ENCODE data around the gene UBE2J2. TPM values are rescaled to one million over a fixed set of nuclear protein-coding genes. Genes with fewer than 3 reads are reported as not detected.

UBE2J2 gene
- total RNA-seq, 2 experiments from 2014 or later = 41.4 to 41.5 TPM

GRCh38 chr1:1244192-1244811 lies 29.4 kb downstream of the UBE2J2 start:
- Histone ChIP-seq H3K27ac (ENCODE audit: low read depth in 1 of 2, low read length in 2 of 2) (no peak overlapping the region), H3K4me1 (ENCODE audit: insufficient read depth, low read length) (peaks cover 5% of the 10 kb centered on the region), H3K9me3 (ENCODE audit: control insufficient read depth in 1 of 2, insufficient read depth in 1 of 2, low read length in 2 of 2) (peaks cover 0 to 18% of the 10 kb centered on the region in 2 experiments), H3K36me3 (ENCODE audit: insufficient read depth, low read length) (no peaks in the 10 kb centered on the region), H3K4me3 (ENCODE audit: low read length) (no peak overlapping the region), H3K27me3 (ENCODE audit: control insufficient read depth in 1 of 2, insufficient read depth in 2 of 2, low read length in 2 of 2) (peaks cover 12 to 25% of the 10 kb centered on the region in 2 experiments)
- no peak for TF ChIP-seq CTCF (IDR thresholded peaks at IDR 0.05)
- ChIA-PET POLR2A (no interaction called here), CTCF (no interaction called here)
- intact Hi-C loops (cut with DNase I, micrococcal nuclease) = no loop called here
- no peaks in the 10 kb centered on the region for H3K36me3 Mint-ChIP-seq (ENCODE audit: low read depth)
- no peak for ATAC-seq (ENCODE audit: poor library complexity)
- no peaks in the 10 kb centered on the region for H3K4me1 Mint-ChIP-seq (ENCODE audit: low read depth)
- H3K9me3 Mint-ChIP-seq = no peaks in the 10 kb centered on the region
- H3K27me3 Mint-ChIP-seq = no peaks in the 10 kb centered on the region
- H3K27ac Mint-ChIP-seq = no peak overlapping the region
- DNase-seq = no peak
- no peak overlapping the region for H3K4me3 Mint-ChIP-seq

DNA sequence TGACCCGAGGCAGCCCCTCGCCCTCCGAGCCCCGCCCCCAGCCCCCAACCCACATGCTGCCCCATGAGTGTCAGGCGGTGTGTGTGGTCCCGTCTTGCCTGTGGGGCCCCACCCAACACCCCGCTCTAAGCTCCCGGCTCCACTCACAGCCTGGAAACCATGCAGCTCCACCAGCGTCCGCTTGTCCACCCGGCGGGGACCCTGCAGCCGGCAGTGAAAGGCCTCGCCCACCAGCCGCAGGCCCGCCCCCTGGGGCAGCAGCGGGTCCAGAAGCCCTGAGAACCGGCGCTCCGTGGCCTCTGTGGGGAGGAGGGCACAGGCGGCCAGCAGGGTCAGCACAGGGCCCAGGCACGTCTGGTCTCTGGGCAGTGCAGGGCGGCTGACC lies 29.9 kb downstream of the UBE2J2 start:
- no peak overlapping the region for H3K27ac ChIP-seq (ENCODE audit: low read depth in 1 of 2, low read length in 2 of 2)
- H3K4me3 ChIP-seq (ENCODE audit: low read length) = no peak overlapping the region
- H3K4me1 Mint-ChIP-seq (ENCODE audit: low read depth) = no peaks in the 10 kb centered on the region
- intact Hi-C loops (cut with DNase I, micrococcal nuclease) = no loop called here
- H3K27ac Mint-ChIP-seq = no peak overlapping the region
- peaks cover 12 to 25% of the 10 kb centered on the region in 2 experiments for H3K27me3 ChIP-seq (ENCODE audit: control insufficient read depth in 1 of 2, insufficient read depth in 2 of 2, low read length in 2 of 2)
- no peak for DNase-seq
- H3K4me3 Mint-ChIP-seq = no peak overlapping the region
- peaks cover 5% of the 10 kb centered on the region for H3K4me1 ChIP-seq (ENCODE audit: insufficient read depth, low read length)
- ChIA-PET CTCF (no interaction called here), POLR2A (no interaction called here)
- no peaks in the 10 kb centered on the region for H3K9me3 Mint-ChIP-seq
- no peaks in the 10 kb centered on the region for H3K27me3 Mint-ChIP-seq
- peaks cover 0 to 18% of the 10 kb centered on the region in 2 experiments for H3K9me3 ChIP-seq (ENCODE audit: control insufficient read depth in 1 of 2, insufficient read depth in 1 of 2, low read length in 2 of 2)
- no peak for ATAC-seq (ENCODE audit: poor library complexity)
- TF ChIP-seq CTCF (IDR thresholded peaks at IDR 0.05) = no peak
- H3K36me3 ChIP-seq (ENCODE audit: insufficient read depth, low read length) = no peaks in the 10 kb centered on the region
- H3K36me3 Mint-ChIP-seq (ENCODE audit: low read depth) = no peaks in the 10 kb centered on the region

GRCh38 chr1:1243266-1243660 lies 30.4 kb downstream of the UBE2J2 start:
- Histone ChIP-seq H3K4me1 (ENCODE audit: insufficient read depth, low read length) (peaks cover 5% of the 10 kb centered on the region), H3K4me3 (ENCODE audit: low read length) (no peak overlapping the region), H3K36me3 (ENCODE audit: insufficient read depth, low read length) (no peaks in the 10 kb centered on the region), H3K27ac (ENCODE audit: low read depth in 1 of 2, low read length in 2 of 2) (no peak overlapping the region), H3K27me3 (ENCODE audit: control insufficient read depth in 1 of 2, insufficient read depth in 2 of 2, low read length in 2 of 2) (peaks cover 12 to 25% of the 10 kb centered on the region in 2 experiments), H3K9me3 (ENCODE audit: control insufficient read depth in 1 of 2, insufficient read depth in 1 of 2, low read length in 2 of 2) (peaks cover 0 to 18% of the 10 kb centered on the region in 2 experiments)
- intact Hi-C loops (cut with DNase I, micrococcal nuclease) = no loop called here
- Mint-ChIP-seq H3K9me3 (no peaks in the 10 kb centered on the region), H3K4me1 (ENCODE audit: low read depth) (no peaks in the 10 kb centered on the region), H3K36me3 (ENCODE audit: low read depth) (no peaks in the 10 kb centered on the region), H3K4me3 (no peak overlapping the region), H3K27ac (no peak overlapping the region), H3K27me3 (no peaks in the 10 kb centered on the region)
- no peak for ATAC-seq (ENCODE audit: poor library complexity)
- DNase-seq = no peak
- no peak for TF ChIP-seq CTCF (IDR thresholded peaks at IDR 0.05)
- POLR2A ChIA-PET = no interaction called here
- CTCF ChIA-PET = no interaction called here
